Fibroblast of skin of left quadriceps (primary cell): Measurements from ENCODE around the gene NLN.
"Not testable (repeated sequence)": the region's sequence is repeated elsewhere in the genome, so short reads cannot be mapped to it uniquely, and the experiment has no call there.

ENCODE experiments used
- DNase-seq, 2 experiments: peaks; one replicate each; pipeline ENCODE4 v3.0.0-alpha.2; 2013; ENCODE audit warnings: low read depth in 2 of 2

Gene NLN

DNA sequence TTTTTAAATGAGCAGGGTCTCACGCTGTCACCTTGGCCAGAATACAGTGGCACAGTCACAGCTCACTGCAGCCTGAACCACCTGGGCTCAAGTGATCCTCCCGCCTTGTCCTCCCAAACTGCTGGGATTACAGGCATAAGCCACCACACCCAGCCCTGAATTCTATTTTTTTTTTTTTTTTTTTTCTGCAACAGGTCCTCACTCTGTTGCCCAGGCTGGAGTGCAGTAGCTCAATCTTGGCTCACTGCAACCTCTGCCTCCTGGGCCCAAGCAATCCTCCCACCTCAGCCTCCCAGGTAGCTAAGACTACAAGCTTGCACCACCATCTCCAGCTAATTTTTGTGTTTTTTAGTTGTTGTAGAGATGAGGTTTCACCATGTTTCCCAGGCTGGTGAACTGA lies 51.0 kb downstream of the NLN start:
- DNase-seq: not testable (repeated sequence)

DNA sequence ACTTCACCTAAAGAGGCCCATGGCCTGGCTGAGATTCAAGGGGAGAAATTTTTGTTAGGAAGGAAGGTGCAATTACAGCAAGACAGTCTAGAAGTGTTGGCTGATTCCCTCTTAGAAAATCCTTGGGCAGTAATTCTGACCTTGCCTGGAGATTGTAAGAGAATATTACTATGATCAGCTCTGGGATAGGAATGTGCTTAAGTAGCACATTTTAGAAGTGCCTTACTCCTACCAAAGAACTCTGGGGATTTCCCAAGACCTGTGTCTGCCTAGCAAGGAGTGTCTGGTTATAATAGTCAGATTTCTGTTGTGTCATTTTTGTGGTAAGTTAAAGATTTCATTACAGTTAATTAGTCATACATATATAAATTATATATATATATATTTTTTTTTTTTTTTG lies 52.3 kb downstream of the NLN start:
- DNase-seq: peak; percentile 73 to 74

DNA sequence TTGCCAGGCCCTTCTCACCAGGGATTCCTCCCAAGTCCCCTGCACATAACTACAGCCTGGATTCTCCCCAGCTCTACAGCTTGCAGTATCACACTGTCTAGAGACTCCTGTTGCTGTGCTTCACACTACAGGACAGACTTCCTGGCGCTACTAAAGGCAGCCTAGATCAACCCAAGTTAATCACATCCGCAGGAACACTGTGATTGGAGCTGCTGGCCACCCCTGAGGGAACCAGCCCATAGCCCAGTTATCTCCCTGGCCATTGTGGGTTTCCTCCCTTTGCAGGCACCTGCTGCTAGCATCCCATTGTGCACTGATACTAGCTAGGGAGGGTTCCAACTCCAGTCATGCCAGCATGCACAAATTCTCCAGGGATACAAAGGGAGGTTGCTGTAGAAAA lies 53.5 kb downstream of the NLN start:
- no peak for DNase-seq

DNA sequence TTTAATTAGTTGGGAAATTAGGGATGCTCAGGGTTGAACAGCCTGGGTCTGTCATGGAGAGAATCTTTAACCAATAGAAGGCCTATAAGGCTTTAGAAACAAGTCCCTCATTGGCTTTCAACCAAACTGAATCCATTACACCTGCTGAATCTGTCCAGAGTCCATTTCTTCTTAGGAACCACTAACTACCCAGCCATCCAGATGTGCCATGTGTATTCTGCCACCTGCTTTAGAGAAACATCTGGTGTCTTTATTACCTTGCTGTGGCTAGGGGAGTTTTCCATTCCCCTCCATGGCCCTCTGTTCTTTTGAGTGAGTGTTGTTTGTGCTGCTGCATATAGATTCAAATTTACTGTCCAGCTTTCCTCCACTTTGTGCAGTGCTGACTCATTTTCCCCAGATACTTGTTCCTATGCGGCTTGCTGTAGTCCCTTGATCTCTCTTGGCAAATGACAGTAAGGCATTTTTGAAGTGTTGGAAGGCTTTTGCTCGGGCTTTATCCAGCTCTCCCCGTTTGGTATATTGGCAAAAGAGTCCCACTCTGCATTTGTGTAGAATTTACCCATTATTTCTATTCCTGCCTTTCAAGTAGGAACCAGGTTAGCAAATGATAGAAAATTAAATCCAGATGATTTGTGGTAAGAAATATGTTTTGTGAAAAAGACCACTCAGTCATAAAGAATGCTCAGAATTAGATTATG lies 54.6 kb downstream of the NLN start:
- DNase-seq: peak; percentile 18 to 24

DNA sequence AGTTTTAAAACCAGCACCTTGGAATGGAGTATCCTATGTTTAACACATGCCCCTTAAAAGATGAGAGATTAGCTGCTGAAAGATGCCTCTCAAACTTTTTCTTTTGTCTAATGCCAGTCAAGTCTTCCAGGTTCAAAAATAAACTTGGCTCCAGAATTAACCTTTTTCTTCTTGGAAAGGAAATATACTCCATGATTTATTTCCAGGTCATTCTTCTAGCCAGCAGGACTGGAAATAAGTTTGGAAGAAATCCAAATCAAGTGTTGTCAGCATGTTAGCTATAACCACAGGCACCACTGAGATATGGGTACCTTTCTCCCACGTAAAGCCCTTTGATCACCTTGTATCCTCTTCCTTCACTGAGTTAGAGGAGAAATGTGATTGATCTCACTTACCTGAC lies 56.1 kb downstream of the NLN start:
- DNase-seq: no peak

DNA sequence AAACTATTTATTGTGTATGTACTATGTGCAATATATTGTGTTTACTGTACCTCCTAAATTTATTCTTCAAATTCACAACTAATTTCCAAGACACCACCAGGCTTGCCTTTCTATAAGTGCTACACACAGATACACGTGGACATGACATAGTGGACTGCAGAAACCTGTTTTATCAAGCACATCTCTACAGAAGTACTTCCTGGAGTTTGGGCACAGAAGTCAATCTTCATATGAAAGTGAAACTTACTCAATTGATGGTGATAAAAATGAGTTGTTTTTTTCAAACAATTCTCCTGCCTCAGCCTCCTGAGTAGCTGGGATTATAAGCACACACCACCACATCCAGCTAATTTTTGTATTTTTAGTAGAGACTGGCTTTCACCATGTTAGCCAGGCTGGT lies 57.6 kb downstream of the NLN start:
- DNase-seq: no peak

DNA sequence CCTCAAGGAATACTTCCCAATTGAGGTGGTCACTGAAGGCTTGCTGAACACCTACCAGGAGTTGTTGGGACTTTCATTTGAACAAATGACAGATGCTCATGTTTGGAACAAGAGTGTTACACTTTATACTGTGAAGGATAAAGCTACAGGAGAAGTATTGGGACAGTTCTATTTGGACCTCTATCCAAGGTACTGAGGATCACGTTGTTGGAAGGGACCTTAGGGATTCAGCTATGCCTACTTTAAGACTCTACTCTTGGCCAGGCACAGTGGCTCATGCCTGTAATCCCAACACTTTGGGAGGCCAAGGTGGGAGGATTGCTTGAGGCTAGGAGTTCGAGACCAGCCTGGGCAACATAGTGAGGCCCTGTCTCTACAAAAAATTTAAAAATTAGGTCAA lies 66.3 kb downstream of the NLN start:
- not testable (repeated sequence) for DNase-seq

DNA sequence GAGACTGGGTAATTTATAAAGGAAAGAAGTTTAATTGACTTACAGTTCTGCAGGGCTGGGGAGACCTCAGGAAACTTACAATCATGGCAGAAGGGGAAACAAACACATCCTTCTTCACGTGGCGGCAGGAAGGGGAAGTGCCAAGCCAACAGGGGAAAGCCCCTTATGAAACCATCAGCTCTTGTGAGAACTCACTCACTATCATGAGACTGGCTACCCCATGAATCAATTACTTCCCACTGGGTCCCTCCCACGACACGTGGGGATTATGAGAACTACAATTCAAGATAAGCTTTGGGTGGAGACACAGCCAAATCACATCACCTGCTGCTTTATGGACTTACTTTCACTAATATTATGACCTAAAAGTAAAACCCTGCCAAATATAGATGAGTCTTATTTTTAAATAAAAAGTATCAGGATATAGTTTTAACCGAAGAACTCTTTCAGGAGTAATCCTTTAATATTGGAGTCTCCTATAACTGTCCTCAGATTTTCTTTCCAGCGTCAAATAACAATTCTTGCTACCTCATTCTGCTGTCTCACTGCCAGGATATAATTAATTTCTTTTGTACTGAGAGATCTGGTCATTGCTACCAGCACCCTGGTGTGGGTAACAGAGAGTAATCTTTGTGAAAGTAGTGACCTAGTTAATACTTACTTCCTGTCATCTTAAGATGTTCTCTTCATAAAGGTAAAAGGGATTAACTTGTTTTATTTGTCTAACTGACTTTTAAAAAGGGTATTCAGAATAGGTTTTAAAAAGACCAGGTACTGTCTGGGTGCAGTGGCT lies 68.6 kb downstream of the NLN start:
- no peak for DNase-seq

DNA sequence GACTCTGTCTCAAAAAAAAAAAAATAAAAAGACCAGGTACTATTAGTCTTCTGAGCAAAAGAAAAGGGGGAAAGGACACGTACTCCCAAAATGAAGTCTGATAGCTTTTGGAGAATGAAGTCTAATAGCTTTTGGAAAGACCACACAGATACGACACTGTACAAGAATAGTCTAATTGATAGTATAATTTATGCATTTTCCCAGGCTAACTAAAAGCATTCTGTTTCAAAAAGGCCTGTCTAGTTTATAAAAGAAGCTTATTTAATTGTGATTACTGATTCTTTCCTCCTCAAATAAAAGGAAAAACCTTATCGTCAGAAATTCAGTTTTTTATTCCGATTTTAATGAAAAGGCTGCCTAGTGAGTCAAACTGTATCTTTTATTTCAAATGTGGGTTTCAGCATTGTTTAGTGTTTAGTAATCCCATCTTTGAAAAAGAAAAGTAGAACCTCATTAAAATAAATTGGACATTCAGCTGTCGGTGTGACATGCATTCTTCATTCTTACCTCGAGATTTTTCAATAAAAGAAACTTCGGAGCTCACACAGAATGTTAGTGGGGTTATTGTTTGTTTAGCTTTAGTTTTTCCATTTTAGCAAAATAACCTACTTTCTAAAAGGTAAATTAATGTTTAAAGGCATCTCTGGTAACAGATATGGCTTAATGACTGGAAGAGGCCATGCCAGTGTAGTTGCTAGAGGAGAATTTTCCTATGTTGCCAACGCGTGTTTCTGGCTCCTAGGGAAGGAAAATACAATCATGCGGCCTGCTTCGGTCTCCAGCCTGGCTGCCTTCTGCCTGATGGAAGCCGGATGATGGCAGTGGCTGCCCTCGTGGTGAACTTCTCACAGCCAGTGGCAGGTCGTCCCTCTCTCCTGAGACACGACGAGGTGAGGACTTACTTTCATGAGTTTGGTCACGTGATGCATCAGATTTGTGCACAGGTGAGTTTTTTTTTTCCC lies 70.0 kb downstream of the NLN start:
- DNase-seq: no peak

DNA sequence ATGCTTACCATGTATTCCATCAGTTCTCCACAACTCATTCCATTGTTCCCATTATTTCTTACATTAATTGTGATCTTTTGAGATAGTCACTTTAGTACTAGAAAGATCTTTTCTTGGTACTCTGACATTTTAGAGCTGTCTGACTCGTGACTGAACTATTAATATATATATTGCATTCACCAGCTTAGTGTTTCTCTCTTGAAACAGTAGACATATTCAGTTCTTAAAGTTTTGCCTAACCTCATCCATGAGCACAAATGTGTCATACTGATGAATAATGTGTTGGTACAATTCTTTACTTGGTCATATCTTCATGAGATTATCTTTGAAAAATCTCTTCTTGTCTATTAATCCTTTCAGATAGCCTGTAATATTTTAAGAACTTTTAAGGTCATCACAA lies 74.3 kb downstream of the NLN start:
- DNase-seq: no peak

DNA sequence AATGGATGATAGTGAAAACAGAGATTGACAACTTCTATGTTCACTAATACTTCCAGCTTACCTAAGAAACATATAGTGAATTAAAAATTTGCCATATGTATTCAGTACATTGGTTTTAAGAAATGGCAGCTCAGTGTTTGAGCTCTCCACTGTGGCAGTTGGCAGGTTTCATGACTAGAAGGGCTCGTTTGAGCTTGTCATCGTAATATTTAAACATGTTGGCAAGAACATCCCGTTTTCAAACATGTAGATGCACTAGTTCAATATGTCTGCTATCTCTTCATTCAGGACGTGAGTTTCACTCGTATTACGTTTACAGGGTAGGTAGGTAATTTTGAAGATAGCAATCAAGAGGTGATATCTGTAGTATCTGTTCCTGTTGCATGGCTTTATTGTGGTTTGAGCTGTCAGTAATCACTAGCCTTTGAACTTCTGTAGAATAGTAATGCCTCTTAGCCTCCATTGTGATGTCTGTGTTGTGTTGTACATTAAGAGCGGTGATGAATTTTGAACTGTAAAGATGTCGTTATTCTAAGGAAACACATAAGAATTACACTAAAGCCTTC lies 74.8 kb downstream of the NLN start:
- no peak for DNase-seq

DNA sequence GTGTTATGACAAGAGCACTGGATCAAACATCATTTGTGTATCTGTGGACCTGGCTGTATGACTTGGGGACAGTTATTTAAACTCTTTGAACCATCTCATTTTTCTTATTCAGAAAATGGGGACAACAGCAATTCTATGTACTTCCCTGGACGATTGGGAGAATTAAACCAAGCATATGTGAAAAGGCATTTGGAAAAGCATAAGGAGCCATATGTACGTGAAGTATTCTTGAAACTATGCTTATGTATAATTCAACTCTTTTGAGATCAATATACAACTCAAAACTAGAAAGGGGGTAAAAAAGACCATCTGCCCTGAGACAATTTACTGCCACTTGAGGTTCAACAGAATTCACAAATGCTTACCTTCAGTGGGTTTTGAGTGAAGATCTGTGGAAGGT lies 75.5 kb downstream of the NLN start:
- no peak for DNase-seq

DNA sequence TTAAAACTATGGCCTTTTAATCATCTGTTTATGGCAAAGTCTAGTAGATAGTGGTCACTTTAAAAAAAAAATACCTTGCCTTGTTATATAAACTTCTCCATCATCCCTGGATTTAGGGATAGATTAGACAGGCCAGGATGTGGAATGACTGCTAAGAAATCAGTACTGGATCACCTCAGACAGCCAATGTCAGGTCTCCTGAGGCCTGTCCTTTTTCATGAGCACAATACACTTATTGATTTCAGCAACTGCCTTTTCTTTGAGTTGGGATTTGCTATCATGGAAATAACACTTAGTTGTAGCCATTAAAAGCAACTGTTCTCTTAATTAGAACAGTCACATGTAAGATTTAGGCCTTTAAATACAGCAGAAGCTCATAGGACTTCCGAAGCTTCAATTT lies 77.9 kb downstream of the NLN start:
- DNase-seq: no peak

DNA sequence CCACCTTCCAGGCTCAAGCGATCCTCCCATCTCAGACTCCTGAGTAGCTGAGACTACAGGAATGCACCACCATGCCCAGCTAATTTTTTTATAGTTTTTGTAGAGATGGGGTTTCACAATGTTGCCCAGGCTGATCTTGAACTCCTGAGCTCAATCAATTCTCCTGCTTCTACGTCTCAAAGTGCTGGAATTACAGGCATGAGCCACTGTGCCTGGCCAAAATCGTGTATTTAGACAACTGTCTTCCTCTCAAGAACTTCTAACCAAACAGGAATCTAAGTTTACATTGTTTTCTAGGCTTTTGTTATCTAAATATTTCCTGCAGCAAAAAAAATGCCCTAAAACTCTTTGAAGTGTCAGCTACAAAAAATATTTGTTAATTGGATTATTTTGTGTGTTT lies 78.8 kb downstream of the NLN start:
- no peak for DNase-seq

DNA sequence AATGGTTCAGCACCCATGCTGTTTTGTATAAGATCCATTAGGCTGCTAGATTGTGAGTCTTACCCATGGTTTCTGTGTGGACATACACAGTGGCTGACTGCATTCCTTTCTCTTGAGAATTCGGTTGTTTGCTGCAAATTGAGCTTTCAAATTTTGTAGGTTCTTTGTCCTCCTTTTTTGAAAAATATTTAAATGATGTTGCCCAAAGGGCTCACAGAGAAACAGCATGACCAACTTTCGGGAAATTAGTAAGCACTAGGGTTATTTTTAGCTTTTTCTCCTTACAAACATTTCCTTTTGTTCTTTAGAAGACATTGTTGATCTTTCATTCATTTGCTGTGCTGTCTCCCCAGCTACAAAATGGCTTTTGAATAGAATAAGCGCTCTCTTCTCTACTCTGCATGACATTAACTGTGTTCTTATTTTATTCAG lies 79.4 kb downstream of the NLN start:
- DNase-seq: peak in 1 of 2 experiments; percentile 39

DNA sequence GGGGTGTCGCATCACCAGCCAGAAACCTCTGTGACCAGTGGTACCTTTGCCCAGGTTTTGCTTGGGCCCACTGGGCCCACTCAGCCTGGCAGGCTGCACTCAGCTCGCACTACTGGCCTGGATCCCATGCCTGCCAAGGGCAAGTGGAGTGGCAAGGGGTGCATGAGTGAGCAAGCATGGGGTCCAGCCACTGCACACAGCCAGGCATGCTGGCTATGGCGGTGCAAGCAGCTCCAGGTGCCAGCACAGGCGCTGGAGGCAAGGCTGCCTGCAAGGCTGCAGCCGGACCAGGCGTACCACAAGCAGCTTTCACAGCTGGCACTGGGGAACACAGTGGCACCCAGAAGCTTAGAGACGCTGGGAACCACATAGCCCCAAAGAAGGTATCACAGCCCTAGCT lies 80.1 kb downstream of the NLN start:
- DNase-seq: no peak

DNA sequence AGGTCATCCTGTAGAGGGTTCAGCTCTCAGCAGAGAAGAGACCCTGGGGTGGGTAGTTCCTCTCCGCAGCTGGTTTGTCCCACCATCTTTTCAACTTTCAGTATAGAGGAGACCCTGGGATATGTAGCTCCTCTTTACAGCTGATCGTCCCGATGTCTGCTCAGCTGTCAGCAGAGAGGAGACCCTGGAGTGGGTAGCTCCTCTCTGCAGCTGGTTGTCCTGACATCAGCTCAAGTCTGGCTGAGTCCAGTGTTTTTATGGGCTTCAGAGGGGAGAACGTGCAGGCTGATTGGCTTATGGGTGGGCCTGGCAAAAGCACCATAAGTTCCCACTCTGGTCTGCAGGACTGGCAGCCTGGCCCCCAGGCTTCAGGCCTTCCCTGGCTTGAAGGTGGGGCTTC lies 80.8 kb downstream of the NLN start:
- DNase-seq: no peak

DNA sequence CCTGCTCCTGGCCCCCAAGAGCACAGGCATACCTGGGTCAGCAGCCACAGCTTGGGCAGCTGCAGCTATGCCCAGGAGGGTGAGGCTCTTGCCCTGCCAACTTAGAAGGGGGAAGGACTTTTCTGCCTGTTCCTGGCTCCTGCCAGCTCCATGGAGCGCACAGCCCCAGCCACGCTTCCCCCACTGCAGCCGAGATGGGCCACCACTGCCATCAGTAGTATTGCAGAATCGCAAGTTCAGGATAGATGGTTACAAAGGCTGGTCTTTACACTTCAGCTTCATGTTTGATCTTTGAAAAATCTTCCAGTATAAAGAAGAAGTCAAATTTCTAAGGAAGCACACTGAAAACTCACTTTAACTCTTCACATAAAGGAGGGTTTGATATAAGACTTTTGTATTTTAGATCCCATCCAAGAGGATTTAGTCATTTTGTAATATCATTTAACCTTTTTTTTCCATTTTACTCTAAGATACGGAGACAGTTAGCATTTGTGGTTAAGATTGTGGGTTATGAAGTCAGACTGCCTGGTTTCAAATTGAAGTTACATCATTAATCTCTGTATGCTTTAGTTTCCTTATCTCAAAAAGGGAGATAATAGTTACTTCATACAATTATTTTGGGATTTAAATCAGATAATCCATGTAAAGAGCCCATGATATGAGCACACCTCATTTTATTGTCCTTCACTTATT lies 81.8 kb downstream of the NLN start:
- no peak for DNase-seq

DNA sequence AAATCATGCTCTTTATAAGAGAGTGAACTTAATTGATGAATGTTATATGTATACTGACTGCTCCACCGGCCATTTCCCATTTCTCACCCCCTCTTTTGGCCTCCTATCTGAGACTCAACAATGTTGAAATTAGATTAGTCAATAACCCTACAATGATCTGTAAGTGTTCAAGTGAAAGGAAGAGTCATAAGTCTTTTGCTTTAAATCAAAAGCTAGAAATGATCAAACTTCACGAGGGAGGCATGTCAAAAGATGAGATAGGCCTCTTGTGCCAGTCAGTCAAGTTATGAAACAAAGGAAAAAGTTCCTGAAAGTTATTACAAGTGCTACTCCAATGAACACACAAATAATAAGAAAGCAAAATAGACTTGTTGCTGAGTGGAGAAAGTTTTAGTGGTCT lies 83.1 kb downstream of the NLN start:
- no peak for DNase-seq

DNA sequence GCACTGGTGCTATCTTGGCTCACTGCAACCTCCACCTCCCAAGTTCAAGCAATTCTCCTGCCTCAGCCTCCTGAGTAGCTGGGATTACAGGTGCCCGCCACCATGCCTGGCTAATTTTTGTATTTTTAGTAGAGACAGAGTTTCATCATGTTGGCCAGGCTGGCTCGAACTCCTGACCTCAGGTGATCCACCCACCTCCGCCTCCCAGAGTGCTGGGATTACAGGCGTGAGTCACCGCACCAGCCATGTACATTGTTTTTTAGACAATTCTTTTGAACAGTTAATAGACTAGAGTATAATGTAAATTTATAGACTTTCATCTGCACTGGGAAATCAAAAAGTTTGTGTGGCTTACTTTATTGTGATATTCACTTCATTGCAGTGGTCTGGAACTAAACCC lies 85.5 kb downstream of the NLN start:
- DNase-seq: not testable (repeated sequence)

DNA sequence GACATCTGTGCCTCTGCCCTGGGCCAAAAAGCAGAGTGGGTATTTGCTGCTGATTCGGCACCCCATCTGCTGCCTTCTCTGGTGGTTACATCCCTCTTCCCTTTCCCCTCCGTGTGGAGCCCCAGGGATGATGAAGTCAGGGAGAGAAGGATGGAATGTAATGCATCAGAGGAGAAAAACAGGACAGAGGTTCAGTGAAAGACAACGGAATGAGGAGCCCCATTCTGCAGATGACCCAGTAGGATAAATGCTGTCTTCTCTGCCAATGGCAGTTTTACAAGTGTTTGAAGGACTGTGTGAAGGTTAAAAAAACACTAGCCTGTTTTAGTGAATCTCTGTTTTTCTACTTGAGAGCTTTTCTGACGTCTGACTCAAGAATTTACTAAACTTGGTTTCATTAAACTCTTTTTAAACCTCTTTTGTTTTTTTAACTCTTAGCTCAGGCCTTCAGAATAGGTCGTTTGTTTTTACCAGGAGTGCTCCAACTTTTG lies 86.3 kb downstream of the NLN start:
- DNase-seq: no peak
